ENCODE results near the gene NEMF.

Gene NEMF

DNA sequence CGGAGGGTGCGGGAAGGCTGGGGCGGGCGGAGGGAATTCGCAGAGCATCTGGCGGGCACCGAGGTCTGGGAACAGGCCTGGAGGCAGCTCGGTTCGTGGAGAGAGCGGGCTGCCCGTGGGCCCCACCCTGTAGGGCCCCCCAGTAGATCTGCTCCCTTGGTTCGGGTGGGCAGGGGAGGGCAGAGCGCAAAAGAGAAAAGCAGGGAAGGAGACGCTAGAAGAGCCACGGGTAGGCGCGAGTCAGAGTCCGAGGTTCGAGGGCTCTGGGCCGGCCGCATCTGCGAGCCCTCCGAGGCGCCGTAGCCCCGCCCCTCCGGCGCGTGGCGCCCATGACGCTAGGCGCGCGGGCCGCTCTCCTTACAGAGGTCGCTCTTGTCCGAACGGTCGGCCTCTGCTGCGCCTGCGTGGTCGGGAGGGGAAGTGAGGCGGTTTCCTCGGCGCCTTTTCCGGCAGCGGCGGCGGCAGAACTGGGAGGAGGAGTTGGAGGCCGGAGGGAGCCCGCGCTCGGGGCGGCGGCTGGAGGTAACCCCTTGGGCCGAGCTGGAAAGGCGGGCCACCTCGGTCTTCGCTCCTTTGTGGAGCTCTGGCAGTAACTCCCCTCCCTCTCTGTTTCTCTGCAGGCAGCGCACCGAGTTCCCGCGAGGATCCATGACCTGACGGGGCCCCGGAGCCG is 40.2 kb upstream of the NEMF start, which contains the start of gene ARF6 (continued):
- peak; percentile 88; the same call in 1 of the 2 replicates for TF ChIP-seq ZNF391 (tag by site-specific recombination; IDR thresholded peaks at IDR 0.05; ENCODE audit: borderline replicate concordance, low read depth)
- no peak for TF ChIP-seq ZNF274 (IDR thresholded peaks at IDR 0.05; ENCODE audit: low read length)
- TF ChIP-seq ZNF274 (tag by site-specific recombination; IDR thresholded peaks at IDR 0.05; ENCODE audit: borderline replicate concordance): no peak
- TF ChIP-seq, protein P1, sequence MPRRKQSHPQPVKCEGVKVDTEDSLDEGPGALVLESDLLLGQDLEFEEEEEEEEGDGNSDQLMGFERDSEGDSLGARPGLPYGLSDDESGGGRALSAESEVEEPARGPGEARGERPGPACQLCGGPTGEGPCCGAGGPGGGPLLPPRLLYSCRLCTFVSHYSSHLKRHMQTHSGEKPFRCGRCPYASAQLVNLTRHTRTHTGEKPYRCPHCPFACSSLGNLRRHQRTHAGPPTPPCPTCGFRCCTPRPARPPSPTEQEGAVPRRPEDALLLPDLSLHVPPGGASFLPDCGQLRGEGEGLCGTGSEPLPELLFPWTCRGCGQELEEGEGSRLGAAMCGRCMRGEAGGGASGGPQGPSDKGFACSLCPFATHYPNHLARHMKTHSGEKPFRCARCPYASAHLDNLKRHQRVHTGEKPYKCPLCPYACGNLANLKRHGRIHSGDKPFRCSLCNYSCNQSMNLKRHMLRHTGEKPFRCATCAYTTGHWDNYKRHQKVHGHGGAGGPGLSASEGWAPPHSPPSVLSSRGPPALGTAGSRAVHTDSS (tag by site-specific recombination; IDR thresholded peaks at IDR 0.05): no peak
- TF ChIP-seq, protein P2, sequence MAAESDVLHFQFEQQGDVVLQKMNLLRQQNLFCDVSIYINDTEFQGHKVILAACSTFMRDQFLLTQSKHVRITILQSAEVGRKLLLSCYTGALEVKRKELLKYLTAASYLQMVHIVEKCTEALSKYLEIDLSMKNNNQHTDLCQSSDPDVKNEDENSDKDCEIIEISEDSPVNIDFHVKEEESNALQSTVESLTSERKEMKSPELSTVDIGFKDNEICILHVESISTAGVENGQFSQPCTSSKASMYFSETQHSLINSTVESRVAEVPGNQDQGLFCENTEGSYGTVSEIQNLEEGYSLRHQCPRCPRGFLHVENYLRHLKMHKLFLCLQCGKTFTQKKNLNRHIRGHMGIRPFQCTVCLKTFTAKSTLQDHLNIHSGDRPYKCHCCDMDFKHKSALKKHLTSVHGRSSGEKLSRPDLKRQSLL (tag by site-specific recombination; IDR thresholded peaks at IDR 0.05): no peak
- no peak for TF ChIP-seq ZNF707 (tag by site-specific recombination; IDR thresholded peaks at IDR 0.05)
- TF ChIP-seq ZNF16 (tag by site-specific recombination; IDR thresholded peaks at IDR 0.05; ENCODE audit: low read depth): no peak
- TF ChIP-seq KLF8 (tag by site-specific recombination; IDR thresholded peaks at IDR 0.05): no peak
- TF ChIP-seq GLIS1 (tag by site-specific recombination; IDR thresholded peaks at IDR 0.05): no peak
- TF ChIP-seq ZNF132 (tag by site-specific recombination; IDR thresholded peaks at IDR 0.05; ENCODE audit: borderline replicate concordance): no peak
- TF ChIP-seq ZSCAN30 (tag by site-specific recombination; IDR thresholded peaks at IDR 0.05): peak; percentile 64
- TF ChIP-seq, protein P3, sequence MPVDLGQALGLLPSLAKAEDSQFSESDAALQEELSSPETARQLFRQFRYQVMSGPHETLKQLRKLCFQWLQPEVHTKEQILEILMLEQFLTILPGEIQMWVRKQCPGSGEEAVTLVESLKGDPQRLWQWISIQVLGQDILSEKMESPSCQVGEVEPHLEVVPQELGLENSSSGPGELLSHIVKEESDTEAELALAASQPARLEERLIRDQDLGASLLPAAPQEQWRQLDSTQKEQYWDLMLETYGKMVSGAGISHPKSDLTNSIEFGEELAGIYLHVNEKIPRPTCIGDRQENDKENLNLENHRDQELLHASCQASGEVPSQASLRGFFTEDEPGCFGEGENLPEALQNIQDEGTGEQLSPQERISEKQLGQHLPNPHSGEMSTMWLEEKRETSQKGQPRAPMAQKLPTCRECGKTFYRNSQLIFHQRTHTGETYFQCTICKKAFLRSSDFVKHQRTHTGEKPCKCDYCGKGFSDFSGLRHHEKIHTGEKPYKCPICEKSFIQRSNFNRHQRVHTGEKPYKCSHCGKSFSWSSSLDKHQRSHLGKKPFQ (tag by site-specific recombination; IDR thresholded peaks at IDR 0.05): no peak
- TF ChIP-seq ZNF324 (tag by site-specific recombination; IDR thresholded peaks at IDR 0.05): peak; percentile 68; the same call in 1 of the 2 replicates
- no peak for TF ChIP-seq OSR2 (tag by site-specific recombination; IDR thresholded peaks at IDR 0.05)
- TF ChIP-seq WT1 (tag by site-specific recombination; IDR thresholded peaks at IDR 0.05): 0 out of 2 replicates have a peak, but pooled peaks have one; percentile 1
- TF ChIP-seq ZNF473 (tag by site-specific recombination; IDR thresholded peaks at IDR 0.05): no peak
- TF ChIP-seq ZNF302 (tag by site-specific recombination; IDR thresholded peaks at IDR 0.05; ENCODE audit: low read depth): no peak
- 0 out of 2 replicates have a peak, but pooled peaks have one; percentile 22 for TF ChIP-seq ZNF561 (tag by site-specific recombination; IDR thresholded peaks at IDR 0.05; ENCODE audit: borderline replicate concordance)
- TF ChIP-seq ZNF146 (tag by site-specific recombination; IDR thresholded peaks at IDR 0.05): no peak
- TF ChIP-seq, protein P4, sequence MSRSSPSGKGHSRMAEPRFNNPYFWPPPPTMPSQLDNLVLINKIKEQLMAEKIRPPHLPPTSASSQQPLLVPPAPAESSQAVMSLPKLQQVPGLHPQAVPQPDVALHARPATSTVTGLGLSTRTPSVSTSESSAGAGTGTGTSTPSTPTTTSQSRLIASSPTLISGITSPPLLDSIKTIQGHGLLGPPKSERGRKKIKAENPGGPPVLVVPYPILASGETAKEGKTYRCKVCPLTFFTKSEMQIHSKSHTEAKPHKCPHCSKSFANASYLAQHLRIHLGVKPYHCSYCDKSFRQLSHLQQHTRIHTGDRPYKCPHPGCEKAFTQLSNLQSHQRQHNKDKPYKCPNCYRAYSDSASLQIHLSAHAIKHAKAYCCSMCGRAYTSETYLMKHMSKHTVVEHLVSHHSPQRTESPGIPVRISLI (tag by site-specific recombination; IDR thresholded peaks at IDR 0.05): no peak
- TF ChIP-seq ZNF623 (tag by site-specific recombination; IDR thresholded peaks at IDR 0.05): no peak
- no peak for TF ChIP-seq ZNF514 (tag by site-specific recombination; IDR thresholded peaks at IDR 0.05)
- no peak for TF ChIP-seq ZNF114 (tag by site-specific recombination; IDR thresholded peaks at IDR 0.05)
- TF ChIP-seq ZNF416 (tag by site-specific recombination; IDR thresholded peaks at IDR 0.05): no peak
- TF ChIP-seq, protein P5, sequence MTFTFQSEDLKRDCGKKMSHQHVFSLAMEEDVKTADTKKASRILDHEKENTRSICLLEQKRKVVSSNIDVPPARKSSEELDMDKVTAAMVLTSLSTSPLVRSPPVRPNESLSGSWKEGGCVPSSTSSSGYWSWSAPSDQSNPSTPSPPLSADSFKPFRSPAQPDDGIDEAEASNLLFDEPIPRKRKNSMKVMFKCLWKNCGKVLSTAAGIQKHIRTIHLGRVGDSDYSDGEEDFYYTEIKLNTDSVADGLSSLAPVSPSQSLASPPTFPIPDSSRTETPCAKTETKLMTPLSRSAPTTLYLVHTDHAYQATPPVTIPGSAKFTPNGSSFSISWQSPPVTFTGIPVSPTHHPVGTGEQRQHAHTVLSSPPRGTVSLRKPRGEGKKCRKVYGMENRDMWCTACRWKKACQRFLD (tag by site-specific recombination; IDR thresholded peaks at IDR 0.05): no peak
- TF ChIP-seq, protein P6, sequence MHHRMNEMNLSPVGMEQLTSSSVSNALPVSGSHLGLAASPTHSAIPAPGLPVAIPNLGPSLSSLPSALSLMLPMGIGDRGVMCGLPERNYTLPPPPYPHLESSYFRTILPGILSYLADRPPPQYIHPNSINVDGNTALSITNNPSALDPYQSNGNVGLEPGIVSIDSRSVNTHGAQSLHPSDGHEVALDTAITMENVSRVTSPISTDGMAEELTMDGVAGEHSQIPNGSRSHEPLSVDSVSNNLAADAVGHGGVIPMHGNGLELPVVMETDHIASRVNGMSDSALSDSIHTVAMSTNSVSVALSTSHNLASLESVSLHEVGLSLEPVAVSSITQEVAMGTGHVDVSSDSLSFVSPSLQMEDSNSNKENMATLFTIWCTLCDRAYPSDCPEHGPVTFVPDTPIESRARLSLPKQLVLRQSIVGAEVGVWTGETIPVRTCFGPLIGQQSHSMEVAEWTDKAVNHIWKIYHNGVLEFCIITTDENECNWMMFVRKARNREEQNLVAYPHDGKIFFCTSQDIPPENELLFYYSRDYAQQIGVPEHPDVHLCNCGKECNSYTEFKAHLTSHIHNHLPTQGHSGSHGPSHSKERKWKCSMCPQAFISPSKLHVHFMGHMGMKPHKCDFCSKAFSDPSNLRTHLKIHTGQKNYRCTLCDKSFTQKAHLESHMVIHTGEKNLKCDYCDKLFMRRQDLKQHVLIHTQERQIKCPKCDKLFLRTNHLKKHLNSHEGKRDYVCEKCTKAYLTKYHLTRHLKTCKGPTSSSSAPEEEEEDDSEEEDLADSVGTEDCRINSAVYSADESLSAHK (tag by site-specific recombination; IDR thresholded peaks at IDR 0.05): no peak; the same call in 1 of the 2 replicates
- TF ChIP-seq ZNF629 (tag by site-specific recombination; IDR thresholded peaks at IDR 0.05): peak; percentile 53
- TF ChIP-seq ZNF610 (tag by site-specific recombination; IDR thresholded peaks at IDR 0.05; ENCODE audit: borderline replicate concordance): peak; percentile 76
- TF ChIP-seq YY1 (tag by site-specific recombination; IDR thresholded peaks at IDR 0.05): no peak
- TF ChIP-seq ZNF423 (tag by site-specific recombination; IDR thresholded peaks at IDR 0.05): no peak
- TF ChIP-seq ZNF223 (tag by site-specific recombination; IDR thresholded peaks at IDR 0.05): no peak
- TF ChIP-seq SCRT1 (tag by site-specific recombination; IDR thresholded peaks at IDR 0.05; ENCODE audit: borderline replicate concordance): no peak
- TF ChIP-seq ZBTB21 (tag by site-specific recombination; IDR thresholded peaks at IDR 0.05): peak; percentile 7; the same call in 1 of the 2 replicates

Measured in HEK293 (cell line).